ENCODE data around the gene MORN1. TPM values are rescaled to one million over a fixed set of nuclear protein-coding genes. Genes with fewer than 3 reads are reported as not detected.

Gene MORN1
- total and polyA plus RNA-seq, 2 experiments from 2014 or later, result 4.5 to 9.4 TPM

GRCh38 chr1:2295526-2295925, 95.8 kb downstream of the MORN1 start:
- H3K36me3 ChIP-seq (replicated peaks; ENCODE audit: insufficient read depth, low read depth), result no peaks in the 10 kb centered on the region
- TF ChIP-seq, protein P1, sequence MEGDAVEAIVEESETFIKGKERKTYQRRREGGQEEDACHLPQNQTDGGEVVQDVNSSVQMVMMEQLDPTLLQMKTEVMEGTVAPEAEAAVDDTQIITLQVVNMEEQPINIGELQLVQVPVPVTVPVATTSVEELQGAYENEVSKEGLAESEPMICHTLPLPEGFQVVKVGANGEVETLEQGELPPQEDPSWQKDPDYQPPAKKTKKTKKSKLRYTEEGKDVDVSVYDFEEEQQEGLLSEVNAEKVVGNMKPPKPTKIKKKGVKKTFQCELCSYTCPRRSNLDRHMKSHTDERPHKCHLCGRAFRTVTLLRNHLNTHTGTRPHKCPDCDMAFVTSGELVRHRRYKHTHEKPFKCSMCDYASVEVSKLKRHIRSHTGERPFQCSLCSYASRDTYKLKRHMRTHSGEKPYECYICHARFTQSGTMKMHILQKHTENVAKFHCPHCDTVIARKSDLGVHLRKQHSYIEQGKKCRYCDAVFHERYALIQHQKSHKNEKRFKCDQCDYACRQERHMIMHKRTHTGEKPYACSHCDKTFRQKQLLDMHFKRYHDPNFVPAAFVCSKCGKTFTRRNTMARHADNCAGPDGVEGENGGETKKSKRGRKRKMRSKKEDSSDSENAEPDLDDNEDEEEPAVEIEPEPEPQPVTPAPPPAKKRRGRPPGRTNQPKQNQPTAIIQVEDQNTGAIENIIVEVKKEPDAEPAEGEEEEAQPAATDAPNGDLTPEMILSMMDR (IDR thresholded peaks at IDR 0.05; ENCODE audit: poor library complexity), result no peak
- TF ChIP-seq EZH2phosphoT487 (IDR thresholded peaks at IDR 0.05; ENCODE audit: low read depth, severe bottlenecking, unreplicated experiment) (no peak), EZH2 (IDR thresholded peaks at IDR 0.05; ENCODE audit: borderline replicate concordance) (no peak)
- no peak overlapping the region for H3K27ac ChIP-seq
- no peak for DNase-seq (ENCODE audit: low spot score)
- peaks cover 100% of the 10 kb centered on the region for H4K20me1 ChIP-seq (ENCODE audit: insufficient read depth, poor library complexity, severe bottlenecking)
- no peaks in the 10 kb centered on the region for H3K9me2 ChIP-seq (replicated peaks; ENCODE audit: insufficient read depth)
- no peak overlapping the region for H3K4me2 ChIP-seq
- H3K4me3 ChIP-seq, result no peak overlapping the region
- no peaks in the 10 kb centered on the region for H3K27me3 ChIP-seq
- 96% methylated on average over 13 of the region's 13 CpGs for WGBS (ENCODE audit: low lambda C conversion rate, missing lambda C conversion rate)
- peaks cover 8% of the 10 kb centered on the region for H3K4me1 ChIP-seq (ENCODE audit: insufficient read depth)
- peaks cover 100% of the 10 kb centered on the region for H3K79me2 ChIP-seq
- no peaks in the 10 kb centered on the region for H3K9me3 ChIP-seq (ENCODE audit: low read depth)
- H2AFZ ChIP-seq, result no peak overlapping the region

GRCh38 chr1:2294725-2295078, 96.7 kb downstream of the MORN1 start:
- Histone ChIP-seq H3K36me3 (replicated peaks; ENCODE audit: insufficient read depth, low read depth) (no peaks in the 10 kb centered on the region), H4K20me1 (ENCODE audit: insufficient read depth, poor library complexity, severe bottlenecking) (peaks cover 100% of the 10 kb centered on the region), H3K79me2 (peaks cover 100% of the 10 kb centered on the region), H3K4me3 (no peak overlapping the region), H3K9me3 (ENCODE audit: low read depth) (no peaks in the 10 kb centered on the region), H3K9me2 (replicated peaks; ENCODE audit: insufficient read depth) (no peaks in the 10 kb centered on the region), H3K27ac (no peak overlapping the region), H2AFZ (no peak overlapping the region), H3K27me3 (no peaks in the 10 kb centered on the region), H3K4me1 (ENCODE audit: insufficient read depth) (peaks cover 3% of the 10 kb centered on the region), H3K4me2 (no peak overlapping the region)
- no peak for DNase-seq (ENCODE audit: low spot score)
- TF ChIP-seq EZH2 (IDR thresholded peaks at IDR 0.05; ENCODE audit: borderline replicate concordance), result no peak
- TF ChIP-seq EZH2phosphoT487 (IDR thresholded peaks at IDR 0.05; ENCODE audit: low read depth, severe bottlenecking, unreplicated experiment), result no peak
- TF ChIP-seq, protein P1 (IDR thresholded peaks at IDR 0.05; ENCODE audit: poor library complexity), result no peak
- 87% methylated on average over 5 of the region's 5 CpGs for WGBS (ENCODE audit: low lambda C conversion rate, missing lambda C conversion rate)

DNA sequence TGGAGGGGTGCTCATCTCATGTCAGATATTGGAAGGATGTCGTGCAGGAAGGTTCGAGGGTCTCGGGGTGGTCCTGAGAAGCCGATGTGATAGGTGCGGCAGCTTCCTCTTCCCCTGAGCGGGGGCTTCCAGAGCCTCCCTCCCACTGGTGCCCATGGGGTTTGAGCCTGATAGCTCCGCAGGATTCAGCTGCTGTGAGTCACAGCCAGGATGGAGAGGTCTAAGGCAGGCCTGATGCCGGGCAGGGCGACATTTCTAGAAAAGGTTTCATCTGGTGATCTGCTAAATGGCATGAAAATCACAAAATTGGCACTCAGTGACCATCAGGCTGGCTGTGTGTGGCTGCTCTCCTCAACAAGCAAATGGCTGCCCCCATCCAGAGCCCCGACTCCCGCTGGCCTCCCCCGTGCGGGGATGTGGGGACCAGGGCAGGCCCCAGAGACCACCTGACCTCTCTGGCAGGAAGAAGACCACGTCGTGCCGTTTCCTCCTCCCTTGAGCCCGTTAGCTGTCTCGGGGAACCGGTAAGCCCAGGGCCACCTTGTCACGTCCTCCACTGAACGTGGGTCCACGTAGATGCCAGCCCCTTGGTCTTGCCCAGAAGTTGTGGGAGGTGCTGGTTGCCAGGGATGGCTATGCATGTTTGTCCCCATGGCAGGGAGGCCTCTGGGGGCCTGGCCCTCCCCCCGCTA, 97.2 kb downstream of the MORN1 start:
- Histone ChIP-seq H3K79me2 (peaks cover 100% of the 10 kb centered on the region), H3K27ac (no peak overlapping the region), H4K20me1 (ENCODE audit: insufficient read depth, poor library complexity, severe bottlenecking) (peaks cover 99% of the 10 kb centered on the region), H3K9me3 (ENCODE audit: low read depth) (no peaks in the 10 kb centered on the region), H3K36me3 (replicated peaks; ENCODE audit: insufficient read depth, low read depth) (no peaks in the 10 kb centered on the region), H3K4me3 (no peak overlapping the region), H3K4me1 (ENCODE audit: insufficient read depth) (peaks cover 3% of the 10 kb centered on the region), H2AFZ (no peak overlapping the region), H3K4me2 (no peak overlapping the region), H3K9me2 (replicated peaks; ENCODE audit: insufficient read depth) (no peaks in the 10 kb centered on the region), H3K27me3 (no peaks in the 10 kb centered on the region)
- no peak for DNase-seq (ENCODE audit: low spot score)
- TF ChIP-seq, protein P1 (IDR thresholded peaks at IDR 0.05; ENCODE audit: poor library complexity), result no peak
- no peak for TF ChIP-seq EZH2 (IDR thresholded peaks at IDR 0.05; ENCODE audit: borderline replicate concordance)
- TF ChIP-seq EZH2phosphoT487 (IDR thresholded peaks at IDR 0.05; ENCODE audit: low read depth, severe bottlenecking, unreplicated experiment), result no peak
- WGBS (ENCODE audit: low lambda C conversion rate, missing lambda C conversion rate), result 95% methylated on average over 23 of the region's 23 CpGs

Data from hepatocyte (in vitro differentiated cells).